Posterior cingulate gyrus (tissue), 11 donors: ENCODE data around the gene RFTN1.

Experiments
- DNase-seq, 10 donors: peaks; one replicate each; pipeline versions ENCODE4 v3.0.0 to v3.0.0-alpha.2; 2020 to 2021; ENCODE audit warnings: mixed read lengths in 3 of 10
- intact Hi-C: fragments of 100-400 bp; cut with DNase I; formaldehyde crosslinking; loops from one replicate; pipeline ENCODE4 v1.15.1; 2023

Gene RFTN1

GRCh38 chr3:16417945-16418739 lies 95.4 kb downstream of the RFTN1 start:
- no peak for DNase-seq
- intact Hi-C loops = no loop called here

GRCh38 chr3:16415911-16416476 lies 97.5 kb downstream of the RFTN1 start:
- intact Hi-C loops = no loop called here
- no peak for DNase-seq

- intact Hi-C loops = no loop called here
- no peak for DNase-seq
Measured at GRCh38 chr3:16413321-16413720, 100.2 kb downstream of the RFTN1 start.

GRCh38 chr3:16412192-16412800 lies 101.2 kb downstream of the RFTN1 start:
- DNase-seq = no peak
- intact Hi-C loops = no loop called here

- no peak for DNase-seq
- intact Hi-C loops = no loop called here
Measured at GRCh38 chr3:16411441-16411840, 102.1 kb downstream of the RFTN1 start.

- no peak for DNase-seq
- intact Hi-C loops = no loop called here
Measured at GRCh38 chr3:16410659-16411058, 102.8 kb downstream of the RFTN1 start.

- DNase-seq = no peak
- intact Hi-C loops = no loop called here
Measured at GRCh38 chr3:16409032-16409431, 104.5 kb downstream of the RFTN1 start.

GRCh38 chr3:16407366-16407765 lies 106.1 kb downstream of the RFTN1 start:
- intact Hi-C loops = no loop called here
- DNase-seq = no peak

GRCh38 chr3:16406579-16406978 lies 106.9 kb downstream of the RFTN1 start:
- intact Hi-C loops = no loop called here

GRCh38 chr3:16406166-16406565 lies 107.3 kb downstream of the RFTN1 start:
- intact Hi-C loops = no loop called here

More at GRCh38 chr3:16406579-16406978, 106.9 kb downstream of the RFTN1 start:
- no peak for DNase-seq

GRCh38 chr3:16404349-16404895 lies 109.1 kb downstream of the RFTN1 start:
- no peak for DNase-seq
- intact Hi-C loops = no loop called here

More at GRCh38 chr3:16406166-16406565, 107.3 kb downstream of the RFTN1 start:
- peak in 1 of 10 donors; percentile 66 for DNase-seq

- DNase-seq = no peak
- intact Hi-C loops = no loop called here
Measured at GRCh38 chr3:16402451-16402850, 111.0 kb downstream of the RFTN1 start.

- intact Hi-C loops = no loop called here
- DNase-seq = no peak
Measured at GRCh38 chr3:16401273-16401672, 112.2 kb downstream of the RFTN1 start.

- no peak for DNase-seq
- intact Hi-C loops = no loop called here
Measured at GRCh38 chr3:16400106-16400931, 113.2 kb downstream of the RFTN1 start.

- intact Hi-C loops = no loop called here
Measured at GRCh38 chr3:16399473-16399872, 114.0 kb downstream of the RFTN1 start.

GRCh38 chr3:16398648-16399047 lies 114.9 kb downstream of the RFTN1 start:
- no peak for DNase-seq
- intact Hi-C loops = no loop called here

More at GRCh38 chr3:16399473-16399872, 114.0 kb downstream of the RFTN1 start:
- peak in 4 of 10 donors; percentile 36 to 90 (median 44) for DNase-seq

GRCh38 chr3:16396202-16396601 lies 117.3 kb downstream of the RFTN1 start:
- no peak for DNase-seq
- intact Hi-C loops = no loop called here

GRCh38 chr3:16395212-16395611 lies 118.3 kb downstream of the RFTN1 start:
- intact Hi-C loops = no loop called here

GRCh38 chr3:16394639-16395038 lies 118.9 kb downstream of the RFTN1 start:
- DNase-seq = no peak
- intact Hi-C loops = no loop called here

More at GRCh38 chr3:16395212-16395611, 118.3 kb downstream of the RFTN1 start:
- DNase-seq = no peak

GRCh38 chr3:16392717-16393116 lies 120.8 kb downstream of the RFTN1 start:
- intact Hi-C loops = no loop called here
- DNase-seq = no peak
